ENCODE results near the gene MYL4. TPM values are rescaled to one million over a fixed set of nuclear protein-coding genes. Genes with fewer than 3 reads are reported as not detected.

The MYL4 gene
- total RNA-seq, 1 donor from 2014 or later: not detected

- TF ChIP-seq CTCF (IDR thresholded peaks at IDR 0.05): no peak
- no peak for TF ChIP-seq POLR2A (IDR thresholded peaks at IDR 0.05)
- TF ChIP-seq POLR2AphosphoS5 (IDR thresholded peaks at IDR 0.05; ENCODE audit: insufficient read depth in 1 of 2, low read depth in 1 of 2): no peak
- Histone ChIP-seq H3K4me3 (no peak overlapping the region), H3K9me3 (no peaks in the 10 kb centered on the region), H3K4me1 (peaks cover 39% of the 10 kb centered on the region), H3K27ac (no peak overlapping the region), H3K27me3 (no peaks in the 10 kb centered on the region), H3K36me3 (no peaks in the 10 kb centered on the region)
- no peak for DNase-seq (ENCODE audit: extremely low spot score in 2 of 2)
- intact Hi-C loops (cut with DNase I): no loop called here
These were observed 63.3 kb downstream of the MYL4 start for GRCh38 chr17:47272491-47272890.

GRCh38 chr17:47273245-47273644 lies 64.1 kb downstream of the MYL4 start:
- Histone ChIP-seq H3K4me3 (no peak overlapping the region), H3K4me1 (peaks cover 46% of the 10 kb centered on the region), H3K36me3 (no peaks in the 10 kb centered on the region), H3K27me3 (no peaks in the 10 kb centered on the region), H3K27ac (no peak overlapping the region), H3K9me3 (no peaks in the 10 kb centered on the region)
- DNase-seq (ENCODE audit: extremely low spot score in 2 of 2): no peak
- intact Hi-C loops (cut with DNase I): no loop called here
- TF ChIP-seq POLR2A (IDR thresholded peaks at IDR 0.05) (no peak), CTCF (IDR thresholded peaks at IDR 0.05) (no peak), POLR2AphosphoS5 (IDR thresholded peaks at IDR 0.05; ENCODE audit: insufficient read depth in 1 of 2, low read depth in 1 of 2) (no peak)

Small RNA genes within 50 kb of the gene (small RNA-seq; reads per million reads assigned to genes)
- gene RNU7-186P: not detected

Other genes with a start within 250 kb of the MYL4 start
- gene RPRML, start 230.1 kb upstream of the MYL4 start, total RNA-seq: 2.0 TPM
- 91.1 TPM for gene CDC27, start 20.1 kb upstream of the MYL4 start, total RNA-seq
- gene ITGB3, start 44.5 kb downstream of the MYL4 start, total RNA-seq: 6.1 TPM
- 4.2 TPM for gene EFCAB13, start 114.6 kb downstream of the MYL4 start, total RNA-seq